HUDEP-2 (cell line): ENCODE results near the gene ATP2B2.
A peak's percentile ranks its signal among the peaks of the same experiment; 100 is the strongest.

ENCODE experiments used
- DNase-seq, 76 experiments: peaks; one replicate each; lab custom pipeline; 2025; ENCODE audit not compliant: unreplicated experiment in 76 of 76; lab: John Stamatoyannopoulos, UW

The ATP2B2 gene

GRCh38 chr3:10455545-10455914 is 49.9 kb downstream of the ATP2B2 start:
- no peak for DNase-seq

- no peak for DNase-seq
These were observed 50.4 kb downstream of the ATP2B2 start for GRCh38 chr3:10454907-10455544.

GRCh38 chr3:10453431-10454163 is 51.8 kb downstream of the ATP2B2 start:
- DNase-seq, result no peak

GRCh38 chr3:10450494-10451440 is 54.6 kb downstream of the ATP2B2 start:
- DNase-seq, result no peak

- DNase-seq, result no peak
These were observed 56.0 kb downstream of the ATP2B2 start for GRCh38 chr3:10449436-10449835.

- no peak for DNase-seq
These were observed 56.8 kb downstream of the ATP2B2 start for GRCh38 chr3:10448544-10448943.

- no peak for DNase-seq
These were observed 57.7 kb downstream of the ATP2B2 start for GRCh38 chr3:10447527-10448260.

- no peak for DNase-seq
These were observed 58.3 kb downstream of the ATP2B2 start for GRCh38 chr3:10447110-10447509.

GRCh38 chr3:10445561-10446175 is 59.7 kb downstream of the ATP2B2 start:
- no peak for DNase-seq

GRCh38 chr3:10444511-10444910 is 60.9 kb downstream of the ATP2B2 start:
- no peak for DNase-seq

GRCh38 chr3:10444110-10444429 is 61.3 kb downstream of the ATP2B2 start:
- no peak for DNase-seq

- no peak for DNase-seq
These were observed 61.9 kb downstream of the ATP2B2 start for GRCh38 chr3:10443272-10444109.

GRCh38 chr3:10442151-10442795 is 63.1 kb downstream of the ATP2B2 start:
- no peak for DNase-seq

GRCh38 chr3:10440684-10441083 is 64.7 kb downstream of the ATP2B2 start:
- no peak for DNase-seq

GRCh38 chr3:10438902-10439610 is 66.3 kb downstream of the ATP2B2 start:
- DNase-seq, result no peak

- peak in 2 of 76 experiments; percentile 18 to 20 for DNase-seq
These were observed 67.1 kb downstream of the ATP2B2 start for GRCh38 chr3:10437995-10438901.

- no peak for DNase-seq
These were observed 68.0 kb downstream of the ATP2B2 start for GRCh38 chr3:10437272-10437994.
